ENCODE results near the gene NIN.

- TF ChIP-seq POLR2AphosphoS5 (IDR thresholded peaks at IDR 0.05; ENCODE audit: borderline replicate concordance, low read depth, low read length): no peak
- no peak for TF ChIP-seq EZH2 (IDR thresholded peaks at IDR 0.05)
- no peak for TF ChIP-seq FOXP2 (optimal IDR thresholded peaks at IDR 0.05; ENCODE audit: control extremely low read depth, extremely low read length, insufficient read depth)
These were observed 95.8 kb downstream of the NIN start for GRCh38 chr14:50734950-50735695.
